Raji (cell line): ENCODE measurements around the gene LCLAT1.

Experiments used
- POLR2A ChIP-seq: IDR thresholded peaks from 2 replicates; pipeline ENCODE4 v1.6.1; 2011; ENCODE audit warnings: low read depth, low read length, control low read depth; ENCODE audit not compliant: insufficient read depth

LCLAT1 gene

DNA sequence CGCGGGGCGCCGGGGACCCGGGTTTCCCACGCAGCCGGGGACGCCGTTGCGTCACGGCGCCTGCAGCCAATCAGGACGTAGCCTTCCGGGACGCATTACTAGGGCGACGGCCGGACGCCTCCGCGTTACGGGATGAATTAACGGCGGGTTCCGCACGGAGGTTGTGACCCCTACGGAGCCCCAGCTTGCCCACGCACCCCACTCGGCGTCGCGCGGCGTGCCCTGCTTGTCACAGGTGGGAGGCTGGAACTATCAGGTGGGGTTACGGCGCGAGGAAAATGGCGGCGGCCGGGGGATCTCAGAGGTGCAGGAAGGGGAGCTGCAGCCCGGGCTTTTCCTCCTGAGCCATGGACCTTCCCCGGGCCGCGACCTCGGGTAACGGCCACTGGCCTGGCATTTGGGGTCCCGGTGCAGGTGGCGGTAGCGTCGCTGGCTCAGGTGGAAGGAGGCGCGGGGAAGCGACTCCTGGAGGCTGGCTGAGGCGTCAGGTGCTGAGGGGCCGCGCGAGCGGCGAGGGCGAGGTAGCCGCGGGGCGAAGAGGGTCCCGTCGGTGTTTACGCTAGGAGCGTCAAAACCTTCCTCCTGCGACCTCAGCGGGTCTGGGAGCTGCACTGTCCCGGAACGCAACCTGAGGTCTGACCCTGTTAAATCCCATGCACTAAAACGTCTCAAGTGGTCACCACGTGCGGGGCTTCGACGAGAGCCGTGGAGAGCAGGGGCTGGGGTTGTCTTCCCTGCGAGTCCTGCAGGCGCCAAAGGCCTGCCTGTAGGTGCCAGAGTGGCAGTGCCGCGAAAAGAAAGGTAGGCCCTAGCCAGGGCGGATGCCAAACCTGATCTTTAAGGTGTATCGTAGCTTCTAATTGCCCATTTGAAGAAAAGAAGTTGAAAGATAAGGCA is at the start of gene LCLAT1:
Gene LCLAT1 (plus strand): TSS at position 98 of the 897 bp plus-strand sequence. CDS start 78,345 bp downstream, outside the sequence.
- TF ChIP-seq POLR2A = peak; percentile 77

DNA sequence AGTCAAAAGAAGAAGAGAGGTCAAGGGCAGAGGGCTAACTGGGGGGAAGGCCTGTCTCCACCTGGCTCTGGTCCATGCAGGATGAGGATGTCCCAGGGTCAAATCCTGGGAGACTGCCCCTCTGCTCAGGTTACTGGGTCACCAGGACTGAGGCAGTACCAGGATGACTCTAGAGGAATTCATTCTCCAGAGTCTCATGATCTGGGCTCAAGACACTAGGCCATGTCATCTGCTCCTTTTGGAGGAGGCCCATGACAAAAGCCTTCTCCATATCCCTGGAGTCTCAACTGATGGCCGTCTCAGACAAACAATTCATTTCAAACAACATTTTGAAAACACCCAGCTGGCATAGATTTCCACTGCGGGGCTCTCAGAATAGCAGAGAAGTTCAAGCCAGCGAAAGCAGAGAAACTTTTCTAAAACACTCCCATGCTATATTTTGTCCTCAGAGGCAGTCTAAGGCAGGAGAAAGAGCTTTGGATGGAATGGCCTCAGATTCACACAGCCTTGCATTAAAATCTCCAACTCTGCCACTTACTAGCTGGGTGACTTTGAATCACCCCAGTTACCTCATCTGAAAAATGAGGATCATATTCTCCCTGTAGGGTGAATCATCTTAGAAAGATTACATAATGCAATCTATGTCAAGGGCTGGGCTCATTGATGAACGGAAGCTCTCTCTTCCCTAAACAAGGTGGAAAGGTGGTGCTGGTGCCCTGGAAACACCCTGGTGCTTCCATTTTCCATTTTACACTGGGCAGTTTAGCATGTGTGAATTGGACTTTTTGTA is 48.8 kb upstream of the LCLAT1 start:
- TF ChIP-seq POLR2A = no peak

DNA sequence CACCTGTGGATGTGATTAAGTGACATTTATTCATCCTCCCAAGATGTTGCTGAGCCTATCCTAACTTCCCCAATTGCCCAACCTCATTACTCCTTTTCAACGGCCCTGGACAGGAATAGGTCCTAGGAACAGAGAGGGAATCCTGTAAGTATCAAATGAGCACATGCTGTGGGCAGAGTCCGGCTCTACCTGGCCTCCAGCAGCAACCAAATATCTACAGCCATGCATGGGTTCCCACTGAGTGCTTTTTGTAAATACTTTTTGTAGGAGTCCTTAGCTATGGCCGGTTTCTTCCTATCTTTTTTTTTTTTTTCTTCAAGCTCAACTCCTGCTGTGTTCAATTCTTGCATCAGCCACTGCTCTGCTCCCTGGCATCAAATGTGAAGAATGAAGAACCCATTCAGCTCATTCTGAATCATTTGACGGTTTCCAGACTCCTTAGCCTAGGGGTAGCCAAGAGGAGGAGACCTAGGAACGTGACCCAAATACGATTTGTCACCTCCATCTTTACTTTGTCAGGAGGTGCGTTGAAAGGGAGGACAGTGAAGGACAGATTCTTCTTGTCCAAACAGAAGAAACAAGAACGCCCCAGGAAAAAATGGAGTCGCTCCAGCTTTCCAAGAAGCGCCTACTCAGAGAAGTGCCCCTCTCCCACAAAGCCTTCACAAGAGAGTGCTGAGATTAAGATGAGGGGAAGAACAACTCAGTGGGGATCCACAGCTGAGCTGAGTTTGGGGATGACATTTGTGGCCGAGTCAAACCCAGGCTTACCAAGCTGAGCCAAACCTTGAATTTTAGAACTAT is 46.7 kb upstream of the LCLAT1 start:
- no peak for TF ChIP-seq POLR2A

DNA sequence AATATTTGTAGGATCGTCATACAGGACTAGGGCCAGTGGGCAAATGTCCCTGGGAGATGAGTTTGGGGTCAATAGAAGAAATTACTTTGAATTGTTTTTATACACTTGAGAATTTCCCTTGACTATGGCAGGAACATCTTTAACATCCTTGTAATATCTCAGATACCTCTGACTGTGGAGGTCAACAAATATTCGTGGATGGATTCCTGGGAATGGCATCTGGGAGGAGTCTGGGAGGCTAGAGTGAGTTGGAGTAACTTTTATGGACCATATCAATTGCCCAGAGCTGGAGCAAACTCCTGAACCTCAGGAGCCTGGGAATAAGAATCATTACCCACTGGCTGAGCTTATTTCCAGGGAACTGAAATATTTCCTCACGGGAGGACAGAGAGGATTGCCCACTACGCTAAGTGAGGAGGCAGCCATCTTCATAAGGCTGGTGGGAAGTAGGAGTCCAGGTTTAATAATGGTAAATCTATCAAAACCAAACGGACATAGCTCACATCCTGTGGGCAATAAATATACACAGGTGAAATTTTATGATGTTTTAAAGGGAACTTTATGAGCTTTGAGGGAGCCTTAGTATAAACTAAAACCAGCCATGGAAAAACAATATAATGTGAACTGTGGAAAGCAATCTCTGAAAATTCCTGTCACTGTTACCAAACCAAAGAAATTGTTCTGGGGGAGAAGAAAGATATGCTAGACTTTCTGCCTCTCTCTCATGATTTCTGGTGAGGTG is 44.4 kb upstream of the LCLAT1 start:
- no peak for TF ChIP-seq POLR2A

DNA sequence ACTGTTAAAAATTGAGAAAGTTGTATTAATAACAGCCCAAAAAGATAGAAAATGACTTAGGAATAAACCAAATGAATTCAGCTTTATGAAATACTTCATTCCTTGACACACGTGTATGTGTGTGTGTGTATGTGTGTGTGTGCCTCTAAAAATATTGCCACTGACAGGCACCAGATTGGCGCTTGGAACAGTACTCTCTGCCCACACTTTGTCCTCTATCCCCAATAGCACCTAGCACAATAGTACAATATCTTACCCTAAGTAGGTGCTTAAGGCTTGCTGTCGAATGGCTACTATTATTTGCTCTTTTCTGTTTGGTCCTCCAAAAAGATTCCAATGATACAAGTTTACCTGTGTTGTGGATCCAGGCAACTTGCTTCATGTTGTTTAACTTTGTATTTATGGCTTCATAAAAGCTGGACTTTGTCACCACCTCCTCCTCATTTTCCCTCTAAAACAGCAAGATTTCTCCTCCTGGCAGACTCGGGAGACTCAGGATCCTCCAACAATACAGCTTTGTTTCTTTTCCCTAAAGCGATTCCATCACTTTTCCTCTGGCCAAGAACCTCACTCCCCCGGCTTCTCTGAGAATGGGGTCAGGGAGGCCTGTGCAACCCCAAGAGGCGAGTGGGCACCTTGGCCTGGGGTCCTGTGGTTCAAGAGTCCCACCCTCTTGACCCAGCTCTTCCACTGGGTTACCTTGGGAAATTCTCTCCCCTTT is 43.3 kb upstream of the LCLAT1 start:
- TF ChIP-seq POLR2A = no peak

DNA sequence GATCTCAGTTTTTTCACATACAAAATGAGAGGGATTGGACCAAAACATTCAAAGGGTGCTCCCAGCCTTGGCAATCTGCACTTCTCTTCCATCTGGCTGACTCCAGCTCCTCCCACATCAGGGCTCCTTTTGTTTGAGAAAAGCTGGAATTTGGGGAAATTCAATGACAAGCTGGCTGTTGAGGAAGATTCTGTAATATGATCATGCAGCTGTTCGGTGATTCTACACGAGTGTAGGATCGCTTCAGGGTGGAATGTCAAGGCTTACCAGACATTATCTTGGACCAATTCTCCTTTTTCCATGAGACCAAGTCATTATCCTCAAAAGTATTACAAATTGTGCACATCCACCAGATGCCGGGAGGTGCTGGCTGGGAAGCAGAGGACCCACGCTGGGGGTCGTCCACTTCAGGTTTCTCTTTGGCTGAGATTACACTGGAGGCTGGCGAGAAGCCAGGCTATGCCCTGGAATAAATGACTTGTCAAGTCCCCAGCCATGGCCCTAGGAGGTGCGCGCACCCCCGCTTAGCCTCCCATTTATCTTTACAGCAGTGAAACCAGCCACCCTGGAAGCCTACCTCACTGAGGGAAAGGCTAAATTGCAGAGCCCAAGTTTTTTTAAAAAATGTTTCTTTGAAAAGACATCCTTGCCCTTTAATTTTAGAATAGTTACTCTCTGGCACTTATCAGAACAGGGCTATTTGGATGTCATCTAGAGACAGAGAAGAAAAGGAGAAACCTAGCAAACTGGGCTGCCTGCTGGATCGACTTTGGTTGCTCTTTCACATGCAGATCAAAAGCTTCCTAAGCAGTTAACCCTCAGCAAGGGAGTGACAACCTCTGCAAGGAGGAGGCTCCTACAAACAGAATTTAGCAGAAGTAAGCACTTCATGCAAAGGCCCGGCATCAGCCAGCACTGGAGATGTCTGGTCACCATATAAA is 42.5 kb upstream of the LCLAT1 start:
- TF ChIP-seq POLR2A = no peak

DNA sequence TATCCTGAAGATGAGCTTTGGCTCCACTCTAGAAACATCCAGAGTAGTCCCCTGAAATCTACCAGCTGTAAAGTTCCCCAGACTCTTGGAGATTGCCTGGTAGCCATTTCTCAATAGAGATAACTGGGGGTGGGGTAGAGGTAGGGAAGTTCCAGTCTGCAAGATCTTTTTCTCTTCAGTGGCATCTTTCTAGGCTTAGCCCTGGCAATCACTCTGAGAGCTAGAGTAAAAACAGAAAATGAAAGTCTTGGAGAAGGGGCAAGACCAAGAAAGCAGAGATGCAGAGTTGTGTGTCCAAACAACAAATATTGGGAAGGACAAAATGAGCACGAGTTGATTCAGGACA is 41.8 kb upstream of the LCLAT1 start:
- no peak for TF ChIP-seq POLR2A

DNA sequence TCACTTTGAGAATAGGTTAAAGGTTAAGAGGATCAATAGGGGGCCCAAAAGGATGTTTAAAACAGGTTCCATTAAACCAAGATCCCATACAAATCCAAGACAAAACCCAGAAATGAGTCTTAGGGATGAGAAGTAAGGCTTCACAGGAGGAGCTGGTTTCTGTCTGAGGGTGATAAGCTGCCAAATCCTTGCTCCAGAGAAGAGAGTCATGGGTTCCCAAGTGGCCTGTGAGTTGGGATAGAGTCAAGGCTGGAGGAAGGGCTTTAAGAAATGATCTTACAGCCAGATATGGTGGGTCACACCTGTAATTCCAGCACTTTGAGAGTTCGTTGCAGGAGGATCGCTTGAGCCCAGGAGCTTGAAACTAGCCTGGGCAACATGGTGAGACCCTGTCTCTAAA is 40.2 kb upstream of the LCLAT1 start:
- no peak for TF ChIP-seq POLR2A

DNA sequence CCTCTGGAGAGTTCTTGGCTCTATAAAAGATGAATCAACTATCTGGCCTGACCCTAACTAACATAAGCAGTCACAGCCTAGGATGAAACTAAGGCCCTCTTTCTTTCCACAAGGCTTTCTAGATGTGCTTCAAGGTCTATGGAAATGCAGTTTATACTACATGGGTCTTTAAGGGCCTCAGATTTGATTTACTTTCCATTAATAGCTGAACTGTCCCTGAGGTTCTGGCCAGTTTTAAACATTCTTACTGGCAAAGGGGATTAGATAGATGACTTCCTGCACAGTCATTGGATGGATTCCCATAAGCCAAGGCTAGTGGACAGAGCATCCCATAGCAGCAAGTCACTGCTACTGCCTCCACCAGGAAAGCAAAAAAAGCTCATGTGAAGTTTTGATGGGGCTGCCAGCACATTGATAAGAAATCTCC is 38.1 kb upstream of the LCLAT1 start:
- TF ChIP-seq POLR2A = no peak

DNA sequence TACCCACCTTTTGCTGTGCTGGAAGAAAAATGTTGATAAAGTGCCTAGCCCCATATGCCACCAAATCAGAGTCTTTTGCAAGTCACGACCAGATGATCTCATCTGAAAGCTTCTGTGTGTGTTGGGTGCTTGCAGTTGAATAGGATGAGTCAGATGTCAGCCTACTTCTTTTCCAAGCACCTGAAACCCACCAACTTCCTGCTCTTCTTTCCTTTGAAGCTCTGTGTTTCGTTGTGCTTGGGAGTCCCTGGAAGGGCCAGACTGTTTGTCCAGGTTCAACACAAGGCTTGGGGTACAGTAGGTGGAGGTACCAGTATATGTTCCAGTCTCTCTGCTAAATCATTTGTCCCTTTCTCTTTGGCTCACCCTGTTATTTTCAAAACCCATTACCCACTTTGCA is 36.8 kb upstream of the LCLAT1 start:
- TF ChIP-seq POLR2A = no peak

DNA sequence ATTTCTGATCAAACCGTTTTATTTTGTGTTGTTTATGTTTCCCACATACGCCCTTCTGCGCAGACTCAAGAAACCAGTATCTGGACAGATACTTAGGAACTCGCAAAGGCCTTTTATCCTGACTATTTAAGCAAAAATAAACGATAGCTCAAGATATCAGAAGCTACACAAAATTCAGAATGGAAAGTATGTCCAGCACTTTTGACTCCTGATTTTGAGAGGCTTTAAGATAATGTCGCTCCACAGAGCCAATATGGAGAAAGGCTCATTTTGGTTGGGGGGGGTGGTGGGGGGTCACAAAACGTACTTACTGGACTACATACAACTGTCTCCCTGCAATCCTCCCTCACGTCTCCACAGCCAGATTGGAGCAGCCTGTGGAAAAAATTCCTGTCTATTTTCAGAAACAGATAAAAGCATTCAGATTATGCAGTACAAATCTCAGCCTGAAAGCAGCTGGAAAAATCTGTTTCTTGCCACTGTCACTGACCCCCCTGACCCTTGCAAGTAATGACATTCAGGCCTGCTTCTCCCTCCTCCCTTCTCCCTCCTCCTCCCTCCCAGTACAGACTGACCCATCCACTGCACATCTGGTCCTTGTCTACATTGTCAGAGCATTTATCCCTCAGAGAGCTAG is 34.9 kb upstream of the LCLAT1 start:
- no peak for TF ChIP-seq POLR2A
